Measurements from ENCODE around the gene RAD23B.
"Not testable (repeated sequence)": the region's sequence is repeated elsewhere in the genome, so short reads cannot be mapped to it uniquely, and the experiment has no call there.

Gene RAD23B

GRCh38 chr9:107294756-107295155, 11.7 kb downstream of the RAD23B start:
- DNase-seq, result no peak

DNA sequence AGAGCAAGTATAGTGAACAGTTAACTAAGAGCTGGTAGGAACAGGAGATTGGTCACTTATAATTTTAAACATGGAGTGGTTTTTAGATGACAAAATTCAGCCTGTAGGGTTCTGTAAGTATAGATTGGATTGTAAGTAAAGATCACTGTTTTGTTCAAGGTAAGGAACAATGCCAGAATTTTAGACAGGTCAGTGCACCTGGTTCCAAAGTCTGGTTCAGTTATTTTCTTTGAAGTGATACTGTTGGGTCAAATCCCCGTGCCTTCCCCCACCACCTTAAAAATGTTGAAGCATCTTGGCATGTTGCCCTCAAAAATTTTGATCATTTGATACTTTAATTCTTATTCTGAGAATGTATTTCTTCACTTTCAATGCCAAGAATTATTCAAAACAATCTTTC, 12.9 kb downstream of the RAD23B start:
- DNase-seq, result no peak

DNA sequence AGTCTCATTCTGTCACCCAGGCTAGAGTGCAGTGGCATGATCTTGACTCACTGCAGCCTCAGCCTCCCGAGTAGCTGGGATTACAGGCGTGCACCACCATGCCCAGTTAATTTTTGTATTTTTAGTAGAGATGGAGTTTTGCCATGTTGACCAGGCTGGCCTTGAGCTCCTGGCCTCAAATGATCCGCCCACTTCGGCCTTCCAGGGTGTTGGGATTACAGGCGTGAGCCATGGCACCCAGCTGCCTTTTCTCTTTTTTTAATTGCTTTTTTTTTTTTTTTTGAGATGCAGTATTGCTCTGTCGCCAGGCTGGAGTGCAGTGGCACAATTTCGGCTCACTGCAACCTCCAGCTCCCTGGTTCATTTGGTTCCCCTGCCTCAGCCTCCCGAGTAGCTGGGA, 13.5 kb downstream of the RAD23B start:
- not testable (repeated sequence) for DNase-seq

GRCh38 chr9:107299437-107299836, 16.4 kb downstream of the RAD23B start:
- DNase-seq, result no peak

DNA sequence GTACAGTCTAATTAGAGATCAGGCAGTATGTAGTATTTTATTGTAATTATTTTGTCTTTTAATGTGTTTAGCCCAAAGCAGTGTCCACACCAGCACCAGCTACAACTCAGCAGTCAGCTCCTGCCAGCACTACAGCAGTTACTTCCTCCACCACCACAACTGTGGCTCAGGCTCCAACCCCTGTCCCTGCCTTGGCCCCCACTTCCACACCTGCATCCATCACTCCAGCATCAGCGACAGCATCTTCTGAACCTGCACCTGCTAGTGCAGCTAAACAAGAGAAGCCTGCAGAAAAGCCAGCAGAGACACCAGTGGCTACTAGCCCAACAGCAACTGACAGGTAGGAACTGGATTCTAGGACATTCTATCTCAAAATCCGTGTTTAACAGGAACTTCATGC, 23.2 kb downstream of the RAD23B start:
- no peak for DNase-seq

- no peak for DNase-seq
Measured at GRCh38 chr9:107307331-107307730, 24.3 kb downstream of the RAD23B start.

GRCh38 chr9:107308461-107308860, 25.4 kb downstream of the RAD23B start:
- DNase-seq, result no peak

- DNase-seq, result no peak
Measured at GRCh38 chr9:107309271-107309670, 26.2 kb downstream of the RAD23B start.

GRCh38 chr9:107312376-107313050, 29.4 kb downstream of the RAD23B start:
- DNase-seq, result no peak

- no peak for DNase-seq
Measured at GRCh38 chr9:107313555-107314096, 30.5 kb downstream of the RAD23B start.

- DNase-seq, result no peak
Measured at GRCh38 chr9:107314763-107315162, 31.7 kb downstream of the RAD23B start.

GRCh38 chr9:107316795-107317661, 33.9 kb downstream of the RAD23B start:
- DNase-seq, result no peak

- no peak for DNase-seq
Measured at GRCh38 chr9:107322643-107323042, 39.6 kb downstream of the RAD23B start.

GRCh38 chr9:107323836-107324585, 40.9 kb downstream of the RAD23B start:
- no peak for DNase-seq

DNA sequence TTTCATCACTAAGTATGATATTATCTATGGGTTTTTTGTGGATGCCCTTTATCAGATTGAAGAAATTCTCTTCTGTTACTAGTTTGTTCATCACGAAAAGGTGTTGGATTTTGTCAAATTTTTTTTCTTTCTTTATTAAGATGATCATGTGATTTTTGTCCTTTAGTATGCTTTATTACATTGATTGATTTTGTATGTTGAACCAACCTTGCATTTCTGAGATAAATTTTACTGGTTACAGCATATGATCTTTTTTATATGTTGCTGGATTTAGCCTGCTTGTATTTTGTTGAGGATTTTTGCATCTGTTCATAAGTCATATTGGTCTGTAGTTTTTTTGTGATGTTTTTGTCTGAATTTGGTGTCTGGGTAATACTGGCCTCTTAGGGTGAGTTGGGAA, 42.8 kb downstream of the RAD23B start:
- DNase-seq, result no peak

DNA sequence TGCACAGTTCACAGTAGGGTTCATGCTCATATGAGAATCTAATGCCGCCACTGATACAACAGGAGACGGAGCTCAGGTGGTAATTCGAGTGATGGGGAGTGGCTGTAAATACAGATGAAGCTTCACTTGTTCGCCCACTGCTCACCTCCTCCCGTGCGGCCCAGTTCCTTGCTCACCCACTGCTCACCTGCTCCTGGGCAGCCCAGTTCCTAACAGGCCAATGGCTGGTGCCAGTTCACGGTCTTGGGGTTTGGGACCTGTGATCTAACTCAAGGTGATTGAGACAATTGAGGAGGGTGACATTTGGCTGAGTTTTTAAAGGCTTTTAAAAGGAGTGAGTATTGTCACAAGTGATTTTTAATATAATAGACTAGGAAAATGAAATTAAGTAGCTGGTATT, 45.4 kb downstream of the RAD23B start:
- no peak for DNase-seq

- DNase-seq, result no peak
Measured at GRCh38 chr9:107330420-107330819, 47.3 kb downstream of the RAD23B start.

GRCh38 chr9:107332883-107333282, 49.8 kb downstream of the RAD23B start:
- DNase-seq, result no peak

- no peak for DNase-seq
Measured at GRCh38 chr9:107333363-107333762, 50.3 kb downstream of the RAD23B start.

- DNase-seq, result no peak
Measured at GRCh38 chr9:107334103-107334776, 51.2 kb downstream of the RAD23B start.

GRCh38 chr9:107335331-107335730, 52.3 kb downstream of the RAD23B start:
- no peak for DNase-seq

DNA sequence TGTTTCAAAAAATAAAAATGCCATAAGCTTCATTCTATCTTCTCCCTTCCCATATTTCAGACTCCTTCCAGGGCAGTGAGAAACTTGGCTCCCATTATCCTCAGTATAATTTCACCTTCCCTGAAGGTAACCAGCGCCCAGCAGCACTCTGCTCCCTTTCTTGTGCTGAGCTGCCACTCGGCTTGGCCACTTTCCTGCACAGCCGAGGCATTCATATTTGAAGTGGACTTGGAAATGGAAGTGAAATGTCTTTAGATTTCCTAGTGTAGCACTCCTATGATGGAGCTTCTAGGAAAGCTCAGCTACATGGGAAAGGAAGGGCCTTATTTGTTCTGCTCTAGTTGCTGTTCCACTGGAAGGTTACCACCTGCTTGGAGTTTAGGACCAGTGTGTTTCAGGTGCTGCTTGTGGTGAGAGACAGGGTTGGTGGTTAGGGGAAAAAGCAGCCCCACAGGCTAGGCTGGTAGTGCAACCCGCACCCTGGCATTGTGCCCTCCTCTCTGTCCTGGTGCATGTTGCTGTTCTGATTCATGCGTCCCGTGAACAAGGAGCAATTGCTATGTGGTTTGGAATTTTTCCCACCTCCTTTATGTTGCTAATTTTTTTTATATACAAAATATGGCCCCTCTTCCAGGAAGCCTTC, 53.8 kb downstream of the RAD23B start:
- DNase-seq, result no peak

Measured in CD4-positive, alpha-beta T cell treated with Interferon gamma for 1 hour (primary cell).